Measurements from ENCODE around the gene HMHB1.

Gene HMHB1

DNA sequence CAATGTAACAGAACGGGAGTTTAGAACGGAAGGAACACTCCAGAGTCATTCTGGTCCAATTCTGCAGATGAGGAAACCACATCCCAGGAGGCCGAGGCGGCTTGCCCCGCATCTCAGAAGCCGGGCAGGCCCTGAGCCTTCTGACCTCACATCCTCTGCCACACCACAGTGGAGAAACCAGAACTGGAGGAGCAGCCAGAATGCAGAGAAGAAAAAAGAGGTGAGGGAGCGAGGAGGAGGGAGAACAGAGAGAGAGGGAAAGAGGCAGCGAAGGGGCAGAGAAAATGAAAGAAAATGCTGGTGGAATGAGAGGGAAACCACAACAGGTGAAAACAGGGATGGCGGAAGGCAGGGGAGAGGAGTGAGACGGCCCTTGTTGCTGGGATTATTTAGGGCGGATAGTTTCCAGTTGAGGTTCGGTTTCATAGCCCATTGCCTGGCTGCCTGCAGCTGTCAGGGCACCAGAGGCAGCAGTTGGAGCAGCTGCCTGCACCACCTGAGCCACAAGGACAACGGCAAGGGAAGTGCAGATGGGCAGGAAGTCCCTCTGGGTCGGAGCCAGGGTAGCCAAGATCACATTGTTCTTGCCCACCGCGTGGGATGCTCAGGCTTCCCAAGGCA is at the start of gene HMHB1:
Gene HMHB1 (plus strand): TSS at position 77 of the 621 bp plus-strand sequence.
- TF ChIP-seq, protein P1, sequence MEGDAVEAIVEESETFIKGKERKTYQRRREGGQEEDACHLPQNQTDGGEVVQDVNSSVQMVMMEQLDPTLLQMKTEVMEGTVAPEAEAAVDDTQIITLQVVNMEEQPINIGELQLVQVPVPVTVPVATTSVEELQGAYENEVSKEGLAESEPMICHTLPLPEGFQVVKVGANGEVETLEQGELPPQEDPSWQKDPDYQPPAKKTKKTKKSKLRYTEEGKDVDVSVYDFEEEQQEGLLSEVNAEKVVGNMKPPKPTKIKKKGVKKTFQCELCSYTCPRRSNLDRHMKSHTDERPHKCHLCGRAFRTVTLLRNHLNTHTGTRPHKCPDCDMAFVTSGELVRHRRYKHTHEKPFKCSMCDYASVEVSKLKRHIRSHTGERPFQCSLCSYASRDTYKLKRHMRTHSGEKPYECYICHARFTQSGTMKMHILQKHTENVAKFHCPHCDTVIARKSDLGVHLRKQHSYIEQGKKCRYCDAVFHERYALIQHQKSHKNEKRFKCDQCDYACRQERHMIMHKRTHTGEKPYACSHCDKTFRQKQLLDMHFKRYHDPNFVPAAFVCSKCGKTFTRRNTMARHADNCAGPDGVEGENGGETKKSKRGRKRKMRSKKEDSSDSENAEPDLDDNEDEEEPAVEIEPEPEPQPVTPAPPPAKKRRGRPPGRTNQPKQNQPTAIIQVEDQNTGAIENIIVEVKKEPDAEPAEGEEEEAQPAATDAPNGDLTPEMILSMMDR (IDR thresholded peaks at IDR 0.05) = no peak

DNA sequence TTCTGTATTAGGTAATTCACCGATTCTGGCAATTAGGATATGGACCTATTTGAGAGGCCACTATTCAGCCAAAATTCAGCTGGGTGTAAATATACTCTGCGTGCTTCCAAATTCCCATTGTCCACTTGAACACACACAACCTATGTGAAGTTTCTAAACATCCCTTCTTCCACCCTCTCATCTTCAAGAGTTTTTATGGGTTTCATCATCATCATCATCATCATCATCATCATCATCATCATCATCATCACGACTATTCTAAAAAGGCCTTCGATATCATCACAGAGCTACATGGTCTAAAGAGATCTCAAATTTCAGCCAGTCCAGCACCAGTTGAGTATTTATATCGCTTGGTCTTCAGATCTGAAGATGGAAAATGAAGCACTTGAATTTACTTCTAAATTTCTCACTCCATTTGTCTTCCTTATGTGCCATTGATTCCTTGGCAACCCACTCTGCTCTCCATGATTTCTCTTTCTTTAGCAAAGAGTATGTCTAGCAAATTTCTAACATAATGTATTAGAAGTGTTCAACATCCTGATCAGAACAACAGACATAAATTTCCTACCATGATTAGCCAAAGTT is 49.2 kb upstream of the HMHB1 start:
- TF ChIP-seq, protein P1 (IDR thresholded peaks at IDR 0.05) = no peak

DNA sequence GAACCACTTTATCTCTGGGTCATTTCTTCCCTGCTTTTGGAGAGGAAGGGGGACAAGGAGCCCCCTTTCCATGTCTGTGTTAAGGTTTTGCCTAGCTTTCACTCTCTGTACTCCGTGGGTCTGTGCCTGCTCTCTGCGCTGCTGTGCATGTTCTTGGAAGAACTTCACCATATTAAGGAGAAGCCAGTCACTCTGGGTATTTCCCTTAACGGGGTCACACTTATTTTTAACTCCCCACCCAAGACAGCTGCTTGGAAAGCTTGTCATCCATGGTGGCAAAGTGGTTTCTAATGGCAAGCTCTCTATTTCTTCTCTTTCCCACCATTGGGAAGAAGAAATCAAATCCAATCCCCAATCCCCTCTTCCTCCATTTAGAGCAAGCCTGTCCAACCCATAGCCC is 44.8 kb upstream of the HMHB1 start:
- TF ChIP-seq, protein P1 (IDR thresholded peaks at IDR 0.05) = no peak

DNA sequence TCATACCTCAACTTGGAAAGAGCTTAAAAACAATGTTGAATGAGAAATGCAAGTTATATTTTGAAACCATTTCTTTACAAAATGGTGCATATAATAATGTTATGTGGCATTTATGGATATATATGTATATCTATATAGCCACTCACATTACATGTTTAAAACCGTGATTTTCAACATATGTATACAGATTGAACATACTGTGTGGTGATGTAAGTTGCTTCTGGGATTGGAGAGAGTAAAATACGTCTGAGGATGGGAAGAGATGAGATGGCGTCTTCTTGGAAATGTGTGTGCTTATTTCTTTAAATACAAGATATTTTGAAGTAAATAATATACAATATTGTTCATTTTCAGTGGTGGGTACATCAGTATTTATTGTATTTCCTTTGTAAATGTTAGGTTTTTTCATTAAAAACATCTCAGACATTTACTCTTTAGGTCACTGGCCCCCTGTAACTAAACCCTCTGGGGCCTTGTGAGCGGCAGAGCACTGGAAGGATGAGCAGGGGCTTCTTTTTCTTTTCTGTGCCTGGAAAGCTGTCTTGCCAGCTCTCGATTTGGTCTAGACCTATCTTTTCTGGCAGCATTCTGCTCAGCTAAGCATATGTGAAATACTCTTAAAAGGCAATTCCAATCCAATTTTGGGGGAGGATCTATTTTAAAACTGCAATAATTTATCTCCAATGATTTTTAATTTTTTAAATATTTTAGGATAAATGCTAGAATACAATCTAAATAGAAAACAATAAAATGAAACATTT is 42.8 kb upstream of the HMHB1 start:
- TF ChIP-seq, protein P1 (IDR thresholded peaks at IDR 0.05) = no peak

DNA sequence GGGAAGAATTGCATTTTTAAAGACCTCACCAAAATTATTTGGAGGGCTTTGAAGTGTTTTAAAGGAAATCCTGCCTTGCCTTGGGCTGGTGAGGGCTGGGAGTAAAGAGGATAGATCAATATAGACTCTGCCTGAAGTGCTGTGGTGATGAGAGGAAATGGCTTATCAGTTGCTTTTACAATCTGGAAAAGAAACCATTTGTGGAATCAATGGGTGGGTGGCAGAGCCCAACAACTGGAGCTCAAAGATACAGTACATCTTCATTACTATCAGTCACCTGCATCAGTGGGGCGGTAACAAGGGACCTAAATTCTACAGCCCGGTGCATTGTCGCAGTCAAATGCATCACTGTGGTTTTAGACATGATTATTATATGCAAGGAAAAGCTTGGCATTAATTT is 41.5 kb upstream of the HMHB1 start:
- TF ChIP-seq, protein P1 (IDR thresholded peaks at IDR 0.05) = no peak

DNA sequence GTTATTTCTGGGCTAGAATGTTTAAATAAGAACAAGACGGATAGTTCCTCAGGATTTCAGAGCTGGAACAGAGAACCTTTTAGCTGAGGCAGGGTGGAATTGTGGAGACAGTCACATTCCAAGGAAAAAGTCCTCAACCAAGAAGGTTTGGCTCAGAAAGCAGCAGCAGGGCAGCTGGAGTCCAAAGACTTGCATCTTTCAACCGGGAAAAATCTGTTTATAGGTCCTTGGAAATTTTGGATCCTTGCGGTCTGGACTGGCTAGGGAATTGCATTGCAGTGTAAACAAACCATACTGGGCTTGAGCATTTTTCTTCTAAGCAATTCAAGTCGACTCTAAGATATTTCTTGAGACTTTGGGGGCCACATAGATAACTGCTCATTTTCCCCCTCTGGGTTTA is 40.8 kb upstream of the HMHB1 start:
- TF ChIP-seq, protein P1 (IDR thresholded peaks at IDR 0.05) = no peak

DNA sequence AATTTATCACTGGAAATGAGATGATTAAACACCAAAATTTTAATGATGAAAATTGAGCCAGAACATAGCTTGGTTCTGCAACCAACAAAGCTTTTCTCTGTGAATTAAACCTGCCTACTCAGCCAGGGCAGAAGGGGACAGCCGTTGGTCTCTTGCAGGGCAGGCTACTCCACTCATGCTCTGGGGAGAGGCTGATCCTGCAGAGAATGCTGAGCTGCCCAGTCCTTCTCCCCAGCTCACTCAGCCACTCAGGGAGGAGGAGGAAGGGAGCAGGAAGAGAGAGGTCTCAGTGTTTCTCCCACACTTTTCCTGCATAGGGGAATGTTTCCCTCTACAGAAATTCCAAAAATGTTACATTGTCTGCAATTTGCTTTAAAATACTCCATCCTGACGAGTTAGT is 40.4 kb upstream of the HMHB1 start:
- TF ChIP-seq, protein P1 (IDR thresholded peaks at IDR 0.05) = no peak
